CD4-positive, alpha-beta T cell treated with Interleukin-6 at 100 ng/mL for 8 hours (primary cell): Measurements from ENCODE around the gene BDKRB1.

Source experiments
- DNase-seq: peaks from one replicate; pipeline ENCODE4 v3.0.0-alpha.2; 2020; ENCODE audit warnings: mixed read lengths, low spot score

The BDKRB1 gene

DNA sequence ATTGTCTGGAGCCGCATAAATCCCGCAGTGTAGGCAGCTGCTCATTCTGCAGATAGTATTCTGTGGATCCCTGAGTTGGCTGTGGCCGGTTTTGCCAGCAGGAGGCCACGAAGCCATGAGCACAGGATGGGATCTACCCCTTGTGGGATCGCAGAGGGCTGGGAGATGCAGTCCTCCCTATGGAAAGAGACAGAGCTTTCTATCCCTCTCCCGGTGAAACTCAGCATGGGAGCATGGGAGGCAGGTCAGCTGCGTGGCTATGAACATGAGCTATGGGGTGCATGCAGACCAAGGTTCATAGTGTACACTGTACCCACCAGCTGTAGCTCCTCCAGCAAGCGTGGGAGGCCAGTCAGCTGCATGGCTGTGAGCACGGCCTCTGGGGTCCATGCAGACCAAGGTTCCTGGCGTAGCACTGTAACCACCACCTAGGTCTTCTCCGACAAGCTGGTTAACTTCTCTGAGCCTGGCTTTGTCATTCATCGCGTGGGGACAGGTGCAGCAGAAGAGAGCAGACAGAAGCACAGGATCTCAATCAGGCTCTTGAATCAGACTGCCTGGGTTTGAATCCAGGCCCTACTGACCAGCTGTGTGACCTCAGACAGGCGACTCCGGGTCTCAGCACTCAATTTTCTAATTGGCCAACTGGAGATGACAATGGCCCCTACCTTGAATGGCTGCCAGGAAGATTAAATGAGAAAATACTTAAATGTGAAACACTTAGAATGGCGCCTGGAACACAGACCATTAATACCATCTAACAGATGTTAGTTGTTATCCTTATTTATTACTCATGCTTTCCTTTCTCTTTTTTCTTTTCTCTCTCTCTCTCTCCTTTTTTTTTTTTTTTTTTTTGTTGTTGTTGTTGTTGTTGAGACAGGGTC lies 6.0 kb downstream of the BDKRB1 start:
- DNase-seq: no peak

DNA sequence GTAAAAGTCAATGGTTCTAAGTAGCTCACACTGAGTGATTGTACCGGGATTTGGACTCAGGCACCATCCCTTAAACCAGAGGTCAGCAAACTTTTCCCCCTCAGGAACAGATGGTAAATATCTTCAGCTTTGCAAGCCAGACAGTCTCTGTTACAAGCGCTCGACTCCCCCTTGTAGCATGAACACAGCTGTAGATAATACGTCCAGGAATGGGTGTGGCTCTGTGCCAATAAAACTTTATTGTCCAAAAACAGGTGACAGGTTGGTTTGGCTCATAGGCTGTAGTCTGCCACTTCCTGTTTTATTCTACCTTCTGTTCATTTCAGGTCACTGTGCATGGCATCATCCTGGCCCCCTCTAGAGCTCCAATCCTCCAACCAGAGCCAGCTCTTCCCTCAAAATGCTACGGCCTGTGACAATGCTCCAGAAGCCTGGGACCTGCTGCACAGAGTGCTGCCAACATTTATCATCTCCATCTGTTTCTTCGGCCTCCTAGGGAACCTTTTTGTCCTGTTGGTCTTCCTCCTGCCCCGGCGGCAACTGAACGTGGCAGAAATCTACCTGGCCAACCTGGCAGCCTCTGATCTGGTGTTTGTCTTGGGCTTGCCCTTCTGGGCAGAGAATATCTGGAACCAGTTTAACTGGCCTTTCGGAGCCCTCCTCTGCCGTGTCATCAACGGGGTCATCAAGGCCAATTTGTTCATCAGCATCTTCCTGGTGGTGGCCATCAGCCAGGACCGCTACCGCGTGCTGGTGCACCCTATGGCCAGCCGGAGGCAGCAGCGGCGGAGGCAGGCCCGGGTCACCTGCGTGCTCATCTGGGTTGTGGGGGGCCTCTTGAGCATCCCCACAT lies 7.6 kb downstream of the BDKRB1 start:
- DNase-seq: no peak

DNA sequence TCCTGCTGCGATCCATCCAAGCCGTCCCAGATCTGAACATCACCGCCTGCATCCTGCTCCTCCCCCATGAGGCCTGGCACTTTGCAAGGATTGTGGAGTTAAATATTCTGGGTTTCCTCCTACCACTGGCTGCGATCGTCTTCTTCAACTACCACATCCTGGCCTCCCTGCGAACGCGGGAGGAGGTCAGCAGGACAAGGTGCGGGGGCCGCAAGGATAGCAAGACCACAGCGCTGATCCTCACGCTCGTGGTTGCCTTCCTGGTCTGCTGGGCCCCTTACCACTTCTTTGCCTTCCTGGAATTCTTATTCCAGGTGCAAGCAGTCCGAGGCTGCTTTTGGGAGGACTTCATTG lies 8.2 kb downstream of the BDKRB1 start:
- DNase-seq: no peak

DNA sequence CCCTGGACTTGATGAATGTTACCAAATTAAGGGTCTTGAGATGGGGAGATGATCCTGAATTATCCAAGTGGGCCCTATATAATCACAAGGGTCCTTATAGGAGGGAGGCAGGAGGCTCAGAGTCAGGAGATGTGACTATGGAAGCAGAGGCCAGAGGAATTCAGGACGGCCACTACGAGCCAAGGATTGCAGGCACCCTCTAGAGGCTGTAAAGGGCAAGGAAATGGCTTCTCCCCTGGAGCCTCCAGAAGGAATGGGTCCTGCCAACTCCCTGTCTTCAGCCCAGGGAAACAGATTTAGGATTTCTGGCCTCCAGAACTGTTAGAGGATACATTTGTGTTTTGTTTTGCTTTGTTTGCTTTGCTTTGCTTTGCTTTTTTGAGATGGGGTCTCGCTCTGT lies 8.8 kb downstream of the BDKRB1 start:
- no peak for DNase-seq

DNA sequence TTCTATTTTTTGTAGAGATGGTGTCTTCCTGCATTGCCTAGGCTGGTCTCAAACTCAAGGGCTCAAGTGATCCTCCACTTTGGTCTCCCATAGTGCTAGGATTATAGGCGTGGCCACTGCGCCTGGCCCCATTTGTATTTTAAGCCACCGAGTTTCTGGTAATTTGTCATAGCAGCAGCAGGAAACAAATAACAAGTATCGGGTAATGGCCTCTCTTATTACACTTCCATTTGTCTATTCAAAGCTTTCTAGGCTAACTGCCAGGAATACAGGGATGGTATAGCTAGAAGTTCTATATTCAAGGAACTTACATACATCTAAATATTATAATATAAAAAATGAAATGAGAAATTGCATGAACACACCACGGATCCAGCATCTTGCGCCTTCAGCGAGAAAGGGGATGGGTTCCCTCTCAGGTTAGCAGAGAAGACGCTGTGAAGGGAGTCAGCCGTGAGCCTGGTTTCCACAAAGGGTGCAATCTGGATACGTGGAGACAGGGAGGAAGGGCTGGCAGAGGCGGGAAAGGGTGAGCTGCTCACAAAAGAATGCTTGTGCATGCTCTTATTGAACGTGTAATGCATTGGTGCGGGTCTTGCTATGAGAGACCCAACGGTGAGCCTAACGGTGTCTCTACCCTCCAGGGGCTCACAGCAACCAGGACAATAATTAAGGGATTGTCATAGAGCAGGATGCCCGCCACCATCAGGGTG lies 9.5 kb downstream of the BDKRB1 start:
- no peak for DNase-seq

DNA sequence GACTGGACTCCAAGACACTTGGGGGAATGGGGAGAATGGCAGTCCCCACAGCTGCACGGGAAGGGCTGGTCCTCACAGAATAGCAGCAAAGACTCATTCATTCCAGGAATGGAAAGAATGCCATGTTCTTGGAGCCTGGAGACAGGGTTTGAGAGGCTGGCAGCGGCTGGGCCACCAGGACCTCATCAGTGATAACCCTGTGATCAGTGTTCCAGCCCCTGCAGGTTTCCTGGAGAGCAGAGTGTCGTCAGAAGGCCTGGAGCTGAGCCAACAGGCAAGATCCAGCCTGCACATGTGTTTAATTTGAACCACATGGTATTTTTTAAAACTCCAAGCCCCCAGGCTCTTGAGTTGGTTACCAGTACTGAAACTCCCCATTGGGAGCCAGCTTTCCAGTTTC lies 11.3 kb downstream of the BDKRB1 start:
- DNase-seq: no peak

DNA sequence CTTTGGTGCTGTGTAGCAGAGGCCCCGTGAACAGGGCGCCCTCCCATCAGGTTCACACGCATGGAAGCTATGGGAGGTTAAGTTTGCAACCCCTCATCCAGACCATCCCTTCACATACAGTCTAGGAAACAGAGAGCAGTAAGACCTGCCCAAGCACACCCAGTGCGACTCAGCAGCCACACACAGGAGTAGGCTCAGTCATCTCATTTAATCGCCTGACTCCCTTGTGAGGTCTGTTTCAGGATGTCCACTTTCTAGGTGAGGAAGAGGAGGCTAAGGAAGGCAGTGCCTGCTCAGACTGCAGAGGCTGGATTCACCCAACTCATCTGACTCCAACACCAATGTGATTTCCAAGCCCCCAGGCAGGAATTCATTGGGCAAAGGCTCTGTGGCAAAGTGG lies 11.9 kb downstream of the BDKRB1 start:
- no peak for DNase-seq

DNA sequence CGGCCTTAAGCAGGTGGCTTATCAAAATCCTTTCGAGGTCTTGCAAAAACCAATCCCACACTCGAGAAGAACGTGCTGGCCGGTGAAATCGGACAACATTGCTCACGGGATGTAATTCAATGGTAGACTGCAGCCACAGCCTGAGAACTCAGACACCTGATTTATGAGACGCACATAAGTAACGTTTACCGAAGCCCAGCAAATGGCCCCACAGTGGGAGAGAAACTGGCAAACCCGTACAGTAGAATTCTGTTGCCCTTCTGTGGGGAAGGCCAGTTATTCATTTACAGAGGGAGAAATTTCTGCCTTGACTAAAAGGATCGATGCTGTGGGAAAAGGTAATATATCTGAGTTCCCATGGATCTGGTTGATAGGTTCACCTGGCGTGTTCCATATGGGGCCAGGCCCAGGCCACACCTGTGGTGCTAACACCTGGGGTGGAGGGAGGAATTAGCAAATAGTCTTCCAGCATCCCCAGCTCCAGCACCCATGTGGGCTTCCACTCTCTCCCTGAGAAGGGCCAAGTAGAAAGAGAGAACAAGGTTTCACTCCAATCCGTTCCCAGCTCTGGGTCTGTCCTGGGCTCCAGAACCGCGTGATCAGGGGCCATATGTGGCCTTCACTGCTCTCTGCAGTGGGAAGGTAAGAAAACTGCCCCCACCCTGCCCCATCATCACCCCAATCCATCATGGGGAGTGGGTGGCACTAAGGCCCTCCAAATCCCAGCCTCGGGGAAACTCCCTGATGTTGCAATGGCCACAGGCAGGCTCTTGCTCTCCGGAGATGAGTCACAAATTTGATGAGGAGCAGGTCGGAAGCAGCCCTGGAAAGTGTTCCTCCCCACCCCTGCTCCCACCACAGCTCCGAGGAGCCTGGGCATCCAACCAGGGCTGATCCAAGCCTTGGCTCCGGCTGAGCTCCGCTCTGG lies 12.7 kb downstream of the BDKRB1 start:
- DNase-seq: no peak

DNA sequence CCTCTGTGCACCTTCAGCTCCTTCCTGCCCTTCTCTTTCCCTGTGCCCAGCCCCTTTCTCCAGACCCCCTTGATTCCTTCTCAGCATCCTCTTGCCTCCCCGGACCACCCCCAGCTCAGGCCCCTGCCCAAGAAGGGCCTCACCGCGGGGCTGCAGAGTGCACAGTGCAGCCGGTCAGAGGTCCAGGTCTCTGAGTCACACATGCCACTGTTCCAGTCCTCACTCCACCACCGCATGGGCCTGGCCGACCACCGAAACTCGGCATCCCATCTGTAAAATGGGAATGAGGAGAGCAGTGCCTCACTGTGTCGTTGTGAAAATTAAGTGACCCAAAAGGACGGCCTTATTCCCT lies 13.3 kb downstream of the BDKRB1 start:
- DNase-seq: no peak

DNA sequence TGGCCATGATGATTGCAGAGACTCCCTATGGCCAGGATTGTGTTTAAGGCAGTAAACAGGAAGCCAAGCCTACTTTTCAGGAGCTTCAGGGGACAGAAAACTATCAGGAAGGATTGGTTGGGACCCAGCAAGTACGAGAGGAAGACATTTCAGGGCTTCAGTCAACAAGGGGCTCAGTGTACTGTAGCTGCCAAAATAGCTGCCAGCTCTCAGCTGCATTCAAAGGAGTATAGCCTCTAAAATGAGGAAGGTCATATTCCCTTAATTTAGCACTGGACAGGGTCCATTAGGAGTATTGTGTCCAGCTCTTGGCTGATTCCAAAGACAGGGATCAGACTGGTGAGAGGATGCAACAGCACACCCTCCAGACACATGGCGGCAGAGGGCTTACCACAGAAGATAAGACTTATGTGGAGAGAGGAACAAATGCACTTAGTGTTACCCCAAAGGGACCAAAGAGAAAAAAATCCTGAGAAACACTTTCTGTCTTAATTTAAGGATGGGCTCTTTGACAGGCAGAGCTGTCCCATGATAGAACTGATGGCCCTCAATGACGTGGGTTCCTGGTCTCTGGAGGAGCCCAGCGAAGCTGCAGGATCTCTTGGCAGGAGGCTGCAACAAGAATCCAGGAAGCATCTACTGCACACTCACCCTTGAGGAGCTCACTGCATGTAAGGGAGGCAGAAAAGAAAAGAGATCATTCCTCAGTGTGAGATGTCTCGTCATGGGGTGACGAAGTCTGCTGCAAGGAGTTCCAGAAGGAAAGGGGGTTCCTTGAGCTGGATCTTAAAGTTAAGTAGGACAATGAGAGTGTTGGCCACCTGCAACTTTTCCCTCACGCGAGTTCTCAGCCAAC lies 14.8 kb downstream of the BDKRB1 start:
- no peak for DNase-seq

DNA sequence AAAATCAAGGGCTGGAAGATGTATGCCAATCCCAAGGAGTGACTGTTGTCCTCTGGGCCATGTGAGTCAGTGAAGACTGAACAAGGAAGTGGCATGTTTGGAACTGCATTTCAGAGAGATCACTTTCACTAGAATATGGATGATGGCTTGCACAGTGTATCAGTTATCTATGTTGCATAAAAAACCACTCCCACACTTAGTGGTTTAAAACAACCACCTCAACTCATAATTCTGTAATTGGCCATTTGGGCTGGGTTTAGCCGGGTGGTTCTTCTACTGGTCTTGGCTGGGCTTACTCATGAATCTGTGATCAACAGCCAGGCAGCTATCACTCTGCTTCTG lies 15.4 kb downstream of the BDKRB1 start:
- no peak for DNase-seq

DNA sequence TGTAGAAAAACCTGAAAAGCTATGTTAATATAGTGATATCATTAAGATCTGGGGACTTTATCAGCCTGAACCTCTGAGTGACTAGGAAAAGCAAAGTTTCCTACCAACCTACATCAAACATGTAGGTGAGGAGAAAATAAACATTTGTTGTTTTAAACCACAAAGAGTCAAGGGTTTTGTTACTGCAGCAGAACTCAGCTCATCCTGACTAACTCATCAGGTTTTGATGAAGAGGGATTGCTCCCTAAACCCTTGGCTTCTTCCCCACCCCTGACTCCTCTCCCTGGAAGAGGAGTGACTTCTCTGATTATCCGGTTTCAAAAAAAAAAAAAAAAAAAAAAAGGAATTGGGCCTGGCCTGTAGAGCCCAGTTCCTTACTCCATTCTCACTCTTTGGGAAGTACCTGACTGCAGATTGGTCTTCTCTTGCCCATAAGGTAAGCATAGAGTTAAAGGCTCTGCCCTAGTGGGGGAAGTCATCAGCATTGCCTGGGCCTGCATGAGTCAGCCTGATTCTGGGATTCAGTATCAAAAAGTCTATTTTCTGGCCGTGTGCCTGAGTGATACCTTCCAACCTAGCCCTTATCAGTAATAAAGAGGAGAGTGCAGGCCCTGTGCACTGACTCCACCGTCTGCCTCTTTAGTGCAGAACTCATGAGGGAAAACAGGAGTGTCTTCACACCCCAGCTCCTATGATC lies 16.9 kb downstream of the BDKRB1 start:
- DNase-seq: no peak

DNA sequence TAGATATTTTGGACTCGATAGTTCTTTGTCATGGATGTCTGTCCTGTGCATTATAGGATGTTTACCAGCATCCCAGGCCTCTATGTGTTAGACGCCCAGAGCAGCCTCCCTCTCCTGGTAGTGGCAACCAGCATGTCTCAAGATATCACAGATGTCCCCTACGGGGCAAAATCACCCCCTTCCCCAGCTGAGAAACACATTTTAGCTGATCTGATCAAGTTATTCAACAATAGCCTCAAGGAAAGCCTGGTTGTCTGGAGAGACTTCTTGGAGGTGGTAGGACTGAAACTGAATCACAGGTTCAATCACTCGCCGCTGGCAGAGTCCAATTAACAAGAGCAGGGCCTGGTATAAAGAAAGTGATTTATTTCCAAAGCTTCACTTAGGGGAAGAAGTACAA lies 17.6 kb downstream of the BDKRB1 start:
- no peak for DNase-seq

DNA sequence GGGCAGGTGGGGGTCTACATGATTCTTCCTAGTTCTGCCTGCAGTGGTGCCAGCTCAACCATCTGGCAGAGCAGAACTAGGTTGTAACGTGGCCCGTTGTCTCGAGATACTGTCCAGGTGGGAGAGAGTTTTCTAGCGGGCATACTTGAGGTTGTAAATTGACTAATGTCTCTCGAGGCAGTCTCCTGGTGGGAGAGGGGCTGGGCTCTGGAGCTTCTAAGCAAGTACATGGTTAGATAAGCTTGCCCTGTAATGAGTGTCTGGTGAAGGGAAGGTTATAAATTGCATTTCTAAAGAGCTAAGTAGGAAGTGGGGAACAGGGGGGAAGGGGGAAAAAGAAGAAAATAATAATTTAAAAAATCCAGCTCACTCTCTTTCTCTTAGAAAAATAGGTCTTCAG lies 18.1 kb downstream of the BDKRB1 start:
- no peak for DNase-seq

DNA sequence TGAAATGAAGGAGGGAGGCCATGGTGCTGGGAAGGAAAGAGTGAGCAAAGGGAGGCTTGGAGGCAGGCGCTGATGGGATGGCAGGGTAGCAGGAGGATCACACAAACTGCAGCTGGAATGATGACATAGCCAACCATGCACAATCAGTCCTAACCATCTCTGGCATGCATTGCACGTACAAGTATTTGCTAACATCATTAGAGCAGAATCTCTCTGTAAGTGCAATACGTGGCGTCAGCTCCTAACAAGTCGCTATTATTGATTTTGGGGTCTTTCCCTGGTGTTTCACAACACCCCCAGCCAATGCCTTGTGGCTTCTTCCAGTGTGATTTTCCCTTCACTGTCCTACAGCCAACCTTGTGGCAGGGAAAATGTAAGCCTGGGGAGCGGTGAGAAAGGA lies 18.5 kb downstream of the BDKRB1 start:
- no peak for DNase-seq

DNA sequence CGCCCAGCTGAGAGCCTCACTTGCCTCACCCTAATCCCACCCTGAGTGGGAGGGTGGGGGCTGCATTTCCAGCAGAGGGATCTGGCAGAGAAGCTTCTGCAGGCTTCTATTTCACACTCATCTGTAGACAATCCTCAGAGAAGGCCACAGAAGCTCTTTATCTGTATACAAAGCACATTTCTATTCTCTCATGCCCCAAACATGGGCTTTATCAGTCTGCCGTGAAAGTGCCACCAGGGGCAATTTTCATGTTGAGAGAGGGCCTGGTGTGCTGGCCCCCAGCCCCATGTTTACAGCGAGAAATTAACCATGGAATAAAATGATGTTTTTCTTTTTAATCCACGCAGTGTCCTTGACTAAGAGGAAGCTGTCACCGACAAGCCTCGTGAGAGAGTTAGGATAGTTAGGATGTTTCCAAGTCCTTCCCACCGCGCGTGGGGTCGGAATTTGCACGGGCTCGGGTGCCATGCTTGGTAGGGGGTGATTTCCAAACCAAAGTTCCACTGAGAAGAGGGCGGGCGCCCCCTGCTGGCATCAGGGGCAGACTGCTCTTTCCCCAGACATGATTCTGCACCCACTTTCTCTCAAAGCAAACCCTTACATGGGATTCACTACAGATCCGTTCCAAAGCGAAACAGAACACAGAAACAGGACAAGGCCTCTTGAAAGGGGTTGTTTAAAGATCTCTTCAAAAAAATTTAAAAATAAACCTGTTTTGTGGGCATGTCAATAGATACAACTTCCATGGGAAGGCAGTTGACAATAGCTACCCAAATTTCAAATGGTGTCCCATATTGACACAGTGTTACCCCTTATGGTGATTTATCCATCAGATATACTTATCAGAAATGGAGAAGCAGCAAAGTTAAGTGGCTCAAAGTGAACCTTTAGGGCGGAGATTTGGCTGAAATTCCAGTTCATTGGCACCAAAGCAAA lies 19.4 kb downstream of the BDKRB1 start:
- peak; percentile 59 for DNase-seq

DNA sequence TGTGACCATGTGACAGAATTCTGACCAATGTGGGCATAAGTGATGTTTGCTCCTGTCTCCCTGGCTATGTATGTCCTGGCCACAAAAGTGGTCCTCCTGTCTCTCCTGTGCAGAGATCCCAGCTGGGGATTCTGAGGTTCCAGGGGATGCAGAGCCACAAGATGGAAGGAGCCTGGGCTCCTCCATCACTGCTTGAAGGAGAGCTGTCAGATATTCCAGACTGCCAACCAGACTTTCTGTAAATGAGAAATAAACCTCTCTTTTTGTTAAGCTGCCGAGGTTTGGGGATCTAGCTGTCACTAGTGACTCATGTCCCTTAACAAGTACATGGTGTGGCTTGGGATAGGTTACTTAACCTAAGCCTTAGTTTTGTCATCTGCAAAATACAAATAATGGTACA lies 21.9 kb downstream of the BDKRB1 start:
- DNase-seq: no peak

DNA sequence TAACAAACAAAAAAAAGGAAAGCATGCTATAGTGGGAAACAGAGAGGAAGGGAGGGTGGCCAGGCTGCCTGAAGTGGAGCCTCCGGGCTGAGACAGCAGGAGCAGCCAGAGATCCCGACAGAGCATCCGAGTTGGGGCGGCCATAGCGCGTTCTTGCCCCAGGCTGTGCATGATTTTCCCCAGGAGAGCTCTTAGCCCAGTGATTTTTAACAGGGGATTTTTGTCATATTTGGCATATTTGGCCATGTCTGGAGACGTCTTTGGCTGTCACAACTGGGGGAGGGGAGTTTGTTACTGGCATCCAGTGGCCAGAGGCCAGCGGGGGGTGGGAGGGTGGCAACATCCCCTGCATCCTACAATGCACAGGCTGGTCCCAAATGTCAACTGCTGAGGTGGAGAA lies 23.6 kb downstream of the BDKRB1 start:
- DNase-seq: no peak

DNA sequence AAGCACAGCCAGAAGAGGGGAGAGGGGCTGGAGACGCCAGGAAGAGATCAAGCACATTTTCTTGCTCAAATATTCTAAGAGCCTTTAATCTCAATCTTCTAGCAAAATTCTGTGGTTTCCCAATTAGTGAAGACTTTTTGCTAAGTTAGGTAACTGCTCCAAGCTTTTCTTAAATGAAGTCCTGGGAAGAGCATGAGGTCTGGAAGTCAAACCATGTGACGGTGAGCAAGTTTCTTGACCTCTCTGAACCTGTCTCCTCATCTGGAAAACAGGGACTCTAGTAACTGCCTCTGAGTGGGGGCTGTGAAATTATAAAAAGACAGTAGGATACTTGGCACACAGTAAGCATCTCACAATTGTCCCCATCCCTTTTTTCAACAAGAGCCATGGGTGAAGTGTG lies 24.1 kb downstream of the BDKRB1 start:
- no peak for DNase-seq
